Measurements from ENCODE around the gene ASB7. TPM values are rescaled to one million over a fixed set of nuclear protein-coding genes. Genes with fewer than 3 reads are reported as not detected.
"Not testable (repeated sequence)": the region's sequence is repeated elsewhere in the genome, so short reads cannot be mapped to it uniquely, and the experiment has no call there.

Gene ASB7
- total RNA-seq, 1 experiment from 2014 or later = 8.1 TPM

DNA sequence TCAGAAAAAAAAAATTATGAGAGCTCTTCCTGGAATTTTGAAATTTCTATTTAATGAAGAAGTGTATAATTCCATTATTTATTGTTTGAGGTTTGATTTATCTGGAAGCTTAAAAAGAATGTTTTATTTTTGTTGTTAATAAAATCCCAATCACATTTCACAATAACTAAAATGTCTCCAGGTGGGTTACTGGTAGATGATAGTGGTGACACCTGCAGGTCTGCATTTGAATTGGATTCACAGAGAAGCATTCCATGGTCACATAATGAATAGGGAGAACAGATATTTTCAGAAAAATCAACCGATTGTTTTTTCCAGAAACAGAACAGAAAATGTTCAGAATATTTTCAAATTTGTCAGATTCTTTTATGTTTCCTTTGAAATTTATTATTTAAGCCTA lies 48.3 kb downstream of the ASB7 start:
- no peak for DNase-seq (ENCODE audit: low read depth)

- no peak for DNase-seq (ENCODE audit: low read depth)
Observed at GRCh38 chr15:100651253-100651652, 48.9 kb downstream of the ASB7 start.

DNA sequence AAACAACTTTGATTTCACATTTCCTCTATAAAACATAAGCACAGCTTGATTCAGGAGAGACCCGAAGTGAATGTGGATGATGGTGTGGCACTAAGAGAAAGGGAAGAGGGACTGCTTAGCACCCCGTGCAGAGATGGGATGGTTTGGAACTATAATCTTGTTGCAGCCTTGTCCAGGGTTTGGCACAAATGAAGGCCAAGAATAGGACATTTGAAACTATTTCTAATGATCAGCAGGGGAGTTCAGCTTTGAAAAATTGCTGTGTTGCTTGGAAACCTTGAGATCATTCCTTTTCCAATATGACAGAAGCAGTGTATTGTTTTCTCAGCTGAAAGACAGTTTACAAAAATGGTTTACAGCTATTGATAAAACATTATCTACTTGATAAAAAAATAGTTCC lies 49.7 kb downstream of the ASB7 start:
- DNase-seq (ENCODE audit: low read depth) = no peak

DNA sequence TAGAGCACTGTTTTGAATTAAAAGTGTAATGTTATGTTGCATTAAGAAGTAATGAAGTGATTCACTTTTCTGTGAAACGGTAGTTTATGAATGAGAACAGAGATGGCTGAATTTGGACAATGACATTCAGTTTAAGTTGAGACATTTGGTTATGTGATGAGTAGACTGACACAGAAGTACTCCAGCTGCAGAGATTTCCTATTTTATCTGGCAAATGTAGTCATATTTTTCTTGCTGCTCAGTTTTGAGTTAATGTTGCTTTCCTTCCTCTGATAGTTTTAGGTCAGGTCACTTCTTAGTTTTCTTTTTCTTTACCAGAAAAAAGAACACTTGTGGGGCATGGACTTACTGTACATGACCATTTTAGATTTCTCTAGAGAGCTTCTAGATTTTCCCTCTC lies 51.2 kb downstream of the ASB7 start:
- no peak for DNase-seq (ENCODE audit: low read depth)

- no peak for DNase-seq (ENCODE audit: low read depth)
Observed at GRCh38 chr15:100658895-100659294, 56.5 kb downstream of the ASB7 start.

DNA sequence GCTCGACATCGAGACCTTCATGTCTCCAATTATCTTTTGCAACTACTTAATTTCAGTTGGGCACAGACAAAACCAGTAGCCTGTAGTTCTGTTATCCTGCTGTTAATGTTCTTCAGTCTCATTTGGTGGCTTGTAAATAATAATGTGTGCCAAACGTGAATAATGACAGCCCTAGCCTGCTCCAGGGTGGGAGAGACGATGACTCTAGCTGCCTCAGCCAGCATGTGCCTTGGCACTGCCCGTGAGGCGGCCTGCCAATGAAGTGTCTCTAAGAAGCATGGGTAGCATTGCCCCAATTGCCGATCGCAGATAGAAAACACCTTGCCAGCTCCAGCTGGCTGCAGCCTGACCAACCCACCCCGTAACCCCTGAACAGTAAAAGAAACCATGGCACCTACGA lies 58.8 kb downstream of the ASB7 start:
- no peak for DNase-seq (ENCODE audit: low read depth)

- peak; percentile 58 for DNase-seq (ENCODE audit: low read depth)
Observed at GRCh38 chr15:100663086-100663914, 60.9 kb downstream of the ASB7 start.

- no peak for DNase-seq (ENCODE audit: low read depth)
Observed at GRCh38 chr15:100663915-100664281, 61.5 kb downstream of the ASB7 start.

GRCh38 chr15:100665570-100665969 lies 63.2 kb downstream of the ASB7 start:
- no peak for DNase-seq (ENCODE audit: low read depth)

DNA sequence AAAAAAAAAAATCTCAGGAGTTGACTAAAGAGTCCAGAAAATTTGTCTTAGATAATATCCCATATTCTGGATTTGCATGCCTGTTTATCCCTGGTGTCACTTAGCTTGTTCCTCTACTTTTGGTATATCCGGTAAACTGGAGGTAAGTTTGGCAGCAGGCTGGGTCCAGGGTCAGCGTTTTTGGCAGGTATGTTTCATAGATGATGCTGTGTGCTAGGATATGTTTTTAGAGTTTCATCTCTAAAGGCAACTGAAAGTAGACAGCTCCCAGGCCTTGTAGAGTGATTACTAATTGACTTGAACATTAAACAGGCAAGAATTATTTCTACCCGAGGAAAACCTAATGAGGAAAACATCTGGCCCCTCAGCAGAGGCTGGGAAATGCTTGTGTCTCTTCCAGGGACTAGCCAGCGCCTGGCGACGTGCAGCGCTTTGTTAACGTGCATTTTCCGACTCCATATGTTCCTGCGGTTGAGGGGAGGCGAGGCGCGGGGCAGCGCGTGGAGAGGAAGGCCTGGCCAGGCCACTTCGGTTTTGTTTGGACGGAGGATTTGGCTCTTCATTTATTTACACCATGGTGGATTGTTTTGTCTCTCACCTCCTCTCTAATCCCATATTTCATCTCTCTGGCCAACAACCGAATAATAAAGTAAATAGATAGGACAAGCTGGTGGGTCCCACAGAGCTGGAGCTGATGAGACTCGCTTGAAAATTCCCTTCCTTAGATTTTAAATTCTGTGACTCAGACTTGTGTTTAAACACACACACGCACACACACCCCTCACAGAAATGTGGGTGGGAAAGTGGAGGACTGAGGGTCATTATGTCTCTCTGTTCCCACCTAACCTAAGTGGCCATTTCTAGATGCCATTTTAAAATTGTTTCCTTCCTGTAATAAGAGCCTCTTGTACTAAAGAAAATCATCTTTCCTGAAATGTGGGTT lies 65.3 kb downstream of the ASB7 start:
- peak; percentile 21 for DNase-seq (ENCODE audit: low read depth)

DNA sequence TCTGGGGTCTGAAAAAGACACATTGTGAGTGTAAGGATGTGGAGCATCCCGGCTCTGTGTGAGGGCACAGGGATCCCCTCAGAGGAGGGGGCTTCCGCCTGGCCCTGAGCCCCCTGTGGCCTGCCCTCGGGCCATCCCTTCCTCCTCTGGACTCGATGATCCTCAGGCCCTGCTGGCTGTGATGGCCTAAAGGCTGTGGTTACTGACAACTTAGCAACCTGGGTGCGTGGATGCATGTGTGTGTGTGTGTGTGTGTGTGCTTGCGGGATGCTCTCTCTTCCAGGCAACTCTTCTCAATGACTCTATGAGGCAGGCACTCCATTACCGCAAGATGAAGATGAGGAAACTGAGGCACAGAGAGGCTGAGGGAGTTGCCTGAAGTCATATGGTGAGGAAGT lies 66.0 kb downstream of the ASB7 start:
- no peak for DNase-seq (ENCODE audit: low read depth)

- DNase-seq (ENCODE audit: low read depth) = no peak
Observed at GRCh38 chr15:100669260-100669659, 66.9 kb downstream of the ASB7 start.

GRCh38 chr15:100670505-100671021 lies 68.2 kb downstream of the ASB7 start:
- DNase-seq (ENCODE audit: low read depth) = peak; percentile 54

GRCh38 chr15:100671124-100671680 lies 68.8 kb downstream of the ASB7 start:
- no peak for DNase-seq (ENCODE audit: low read depth)

GRCh38 chr15:100671858-100672543 lies 69.6 kb downstream of the ASB7 start:
- peak; percentile 86 for DNase-seq (ENCODE audit: low read depth)

DNA sequence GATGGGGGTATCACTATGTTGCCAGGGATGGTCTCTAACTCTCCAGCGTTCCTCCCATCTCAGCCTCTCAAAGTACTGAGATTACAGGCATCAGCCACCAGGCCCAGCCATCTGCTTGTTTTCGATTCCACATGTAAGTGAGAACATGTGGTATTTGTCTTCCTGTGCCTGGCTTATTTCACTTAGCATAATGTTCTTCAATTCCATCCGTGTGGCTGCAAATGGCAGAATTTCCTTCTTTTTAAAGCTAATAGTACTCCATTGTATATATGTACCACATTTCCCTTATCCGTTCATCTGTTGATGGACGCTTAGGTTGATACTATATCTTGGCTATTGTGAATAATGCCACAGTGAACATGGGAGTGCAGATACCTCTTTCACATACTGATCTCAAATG lies 70.6 kb downstream of the ASB7 start:
- DNase-seq (ENCODE audit: low read depth) = no peak

GRCh38 chr15:100679151-100679550 lies 76.8 kb downstream of the ASB7 start:
- not testable (repeated sequence) for DNase-seq (ENCODE audit: low read depth)

DNA sequence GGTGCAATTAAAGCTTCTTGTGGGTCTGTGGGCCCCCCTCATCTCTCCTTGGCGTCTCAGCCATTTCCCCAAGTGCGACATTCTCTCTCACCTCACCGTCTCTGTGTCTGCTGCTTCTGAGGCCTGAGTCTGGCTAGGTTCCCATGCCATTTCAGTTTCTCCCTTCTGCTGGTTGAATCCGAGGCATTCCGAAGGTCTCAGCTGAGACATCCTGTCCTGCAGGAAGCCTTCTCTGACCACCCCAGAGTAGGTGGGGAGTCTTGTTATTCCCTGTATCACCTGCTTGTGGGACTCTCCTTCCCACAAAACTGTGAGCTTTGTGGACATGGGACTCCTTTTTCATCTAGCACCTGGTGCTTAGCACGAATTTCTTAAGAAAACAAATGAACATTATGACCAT lies 78.3 kb downstream of the ASB7 start:
- no peak for DNase-seq (ENCODE audit: low read depth)

DNA sequence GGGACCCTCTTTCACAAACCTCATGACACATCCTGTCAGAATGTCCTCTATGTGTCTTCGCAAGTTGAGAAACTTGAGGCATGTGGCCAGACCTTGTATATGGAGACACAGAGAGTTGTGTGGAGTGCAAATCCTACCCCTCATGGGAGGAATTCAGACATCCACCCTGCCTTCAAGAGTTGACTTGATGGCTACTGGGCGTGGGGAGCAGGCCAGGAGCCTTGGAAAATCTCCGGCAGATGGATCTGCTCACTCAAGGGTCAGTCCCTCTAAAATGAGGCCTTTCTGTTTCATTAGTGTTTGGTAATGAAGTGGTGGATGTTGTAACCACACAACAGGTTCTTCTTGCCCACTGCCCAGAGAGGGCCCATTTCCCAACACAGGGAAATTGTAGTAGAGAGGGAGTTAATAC lies 79.0 kb downstream of the ASB7 start:
- no peak for DNase-seq (ENCODE audit: low read depth)

DNA sequence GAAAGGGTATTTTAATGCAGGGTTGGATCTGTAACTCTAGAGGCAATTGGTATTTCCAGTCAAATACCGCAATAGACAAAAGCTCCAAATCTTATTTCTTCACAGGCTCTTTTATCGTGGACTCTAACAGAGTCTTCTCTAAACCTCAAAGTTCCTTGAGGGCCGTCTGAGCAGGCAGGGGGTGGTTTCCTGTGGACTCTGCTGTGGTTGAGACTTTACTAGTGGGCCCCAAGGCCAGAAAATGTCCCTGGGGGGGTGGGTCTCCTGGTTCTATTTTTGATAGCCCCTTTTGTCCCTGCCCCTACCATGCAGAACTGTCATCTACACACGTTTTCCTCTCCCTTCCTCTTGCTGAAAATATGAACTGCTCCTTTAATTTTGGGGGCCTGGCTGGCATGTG lies 80.1 kb downstream of the ASB7 start:
- no peak for DNase-seq (ENCODE audit: low read depth)

GRCh38 chr15:100683434-100683833 lies 81.0 kb downstream of the ASB7 start:
- DNase-seq (ENCODE audit: low read depth) = no peak

- no peak for DNase-seq (ENCODE audit: low read depth)
Observed at GRCh38 chr15:100684591-100684990, 82.2 kb downstream of the ASB7 start.
